HG03108 (cell line): ENCODE data around the gene SORBS2.

ENCODE experiments used
- ATAC-seq: cut with Tn5 transposase; IDR thresholded peaks from one replicate; pipeline ENCODE4 v1.9.1; 2021; ENCODE audit warnings: moderate library complexity; ENCODE audit not compliant: unreplicated experiment

The SORBS2 gene

DNA sequence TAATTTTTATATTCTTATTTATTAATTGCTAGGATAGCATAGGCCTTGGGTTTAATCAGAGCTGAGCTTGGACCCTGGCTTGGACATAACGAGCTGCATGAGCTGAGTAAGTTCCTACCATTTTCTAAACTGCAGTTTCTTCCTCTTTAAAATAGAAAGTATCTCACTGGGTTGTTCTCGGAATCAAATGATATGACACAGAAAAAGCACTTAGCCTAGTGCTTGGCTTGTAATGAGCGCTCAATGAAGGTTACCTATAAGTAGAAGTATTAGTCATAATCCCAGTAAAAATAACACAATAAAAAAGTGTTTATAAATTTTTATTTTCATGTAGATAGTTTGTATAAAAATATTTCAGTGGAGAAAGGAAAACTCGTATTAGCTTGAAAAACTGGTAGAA is 163.4 kb downstream of the SORBS2 start:
- ATAC-seq: no peak

DNA sequence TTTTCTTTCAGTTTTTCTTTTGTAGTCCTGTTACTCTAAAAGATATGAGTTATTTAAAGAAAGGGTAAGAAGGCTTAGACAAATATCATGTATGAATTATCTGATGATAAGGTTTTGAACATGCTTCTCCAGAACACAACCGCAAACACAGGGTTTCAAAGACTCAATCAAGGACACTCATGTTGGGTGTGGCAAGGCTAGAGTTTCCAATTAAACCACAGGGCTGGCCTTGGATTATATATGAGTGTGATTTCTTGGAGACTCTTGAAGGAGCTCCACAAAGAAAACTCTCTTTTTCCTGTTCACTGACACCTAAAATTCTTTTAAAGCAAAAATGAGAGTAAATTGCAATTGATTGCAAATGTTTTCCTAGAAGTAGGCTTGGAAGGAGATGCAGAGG is 166.6 kb downstream of the SORBS2 start:
- no peak for ATAC-seq

DNA sequence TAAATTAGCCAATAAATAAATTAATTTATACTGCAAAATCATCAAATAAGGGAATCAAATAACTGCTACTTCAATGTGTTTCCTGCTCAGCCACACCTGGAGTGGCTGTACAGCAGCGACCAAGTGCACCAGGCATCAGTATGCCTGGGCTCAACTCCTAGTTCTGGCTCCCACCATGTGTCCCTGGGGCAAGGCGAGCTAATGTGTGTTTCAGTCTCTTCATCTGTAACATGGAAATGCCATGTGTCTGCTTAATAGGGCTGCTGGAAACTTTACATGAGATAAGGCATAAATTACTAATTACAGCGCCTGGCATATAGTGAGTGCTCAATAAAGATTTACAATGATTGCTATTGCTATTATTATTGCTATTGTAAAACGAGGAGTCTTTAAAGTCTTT is 167.6 kb downstream of the SORBS2 start:
- no peak for ATAC-seq

- no peak for ATAC-seq
These were observed 169.1 kb downstream of the SORBS2 start for GRCh38 chr4:185642907-185643306.

DNA sequence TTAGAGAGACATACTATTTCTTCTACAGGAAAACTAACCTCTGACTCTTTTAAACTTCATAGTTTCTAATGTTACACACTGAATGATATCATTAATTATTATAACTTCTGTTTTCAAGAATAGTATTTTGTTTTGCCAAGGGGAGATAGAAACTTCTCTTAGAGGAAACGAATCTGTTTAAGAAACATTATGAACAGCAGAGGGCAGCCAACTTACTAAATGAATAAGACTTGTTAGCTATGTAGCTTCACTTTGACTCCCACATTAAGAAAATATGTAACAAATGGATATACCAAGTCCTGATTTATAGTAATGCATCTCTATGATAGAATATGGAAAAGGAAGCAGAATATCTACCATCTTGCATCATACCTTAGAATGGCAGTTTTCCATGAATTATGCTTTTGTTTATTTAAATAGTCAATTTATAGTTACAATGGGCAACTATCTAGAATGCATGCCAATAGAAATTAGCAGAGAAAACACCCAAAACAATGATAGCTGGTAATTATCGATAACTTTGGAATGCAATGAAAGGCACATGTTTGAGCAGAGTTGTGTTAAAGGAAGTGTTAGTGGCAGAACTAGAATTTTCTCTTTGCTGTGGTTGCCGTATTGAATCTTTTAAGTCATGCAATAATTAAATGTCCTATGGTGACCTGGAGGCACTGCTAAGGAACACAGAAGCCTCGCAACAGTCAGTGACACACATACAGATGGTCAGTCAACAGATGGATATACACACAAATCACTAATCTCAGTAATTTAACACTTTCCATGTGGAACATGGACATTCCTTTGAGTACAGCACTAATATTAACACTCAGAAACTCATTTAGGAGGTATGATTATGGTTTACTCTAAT is 171.0 kb downstream of the SORBS2 start:
- ATAC-seq: no peak

DNA sequence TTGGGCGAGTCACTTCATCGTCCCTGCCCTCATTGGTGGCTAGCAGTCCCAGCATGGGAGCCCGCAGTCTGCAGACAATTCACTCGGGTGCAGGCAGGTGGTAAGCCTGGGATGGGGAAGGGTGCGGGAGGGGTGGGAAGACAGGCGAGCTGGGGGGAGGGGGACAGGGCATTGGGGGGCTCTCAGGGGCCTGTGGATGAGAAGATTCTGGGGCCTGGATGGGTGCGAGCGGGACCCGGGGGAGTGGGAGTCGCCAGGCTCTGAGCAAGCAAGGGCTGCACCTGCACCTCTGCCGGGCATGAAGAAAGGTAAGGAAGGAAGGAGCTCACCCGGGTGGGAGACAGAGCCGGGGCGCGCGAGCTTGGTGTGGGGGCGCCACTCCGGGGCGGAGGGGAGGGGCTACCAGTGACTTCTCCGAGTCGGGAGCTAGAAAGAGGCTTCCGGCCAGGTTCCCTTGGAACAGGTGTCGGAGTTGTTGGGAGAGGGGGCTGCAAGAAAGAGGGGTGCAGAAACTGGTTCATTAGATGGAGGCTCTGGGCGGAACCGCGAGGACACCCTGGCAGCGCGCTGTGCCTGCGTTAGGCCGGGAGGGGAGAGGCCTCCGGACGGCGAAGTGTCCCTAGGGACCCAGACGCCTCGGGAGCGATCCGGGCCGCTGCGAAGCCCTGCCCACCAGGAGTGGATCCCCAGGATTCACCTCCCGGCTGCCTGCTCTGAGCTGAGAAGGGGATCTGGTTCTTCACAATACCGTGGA is 173.3 kb downstream of the SORBS2 start:
- no peak for ATAC-seq

DNA sequence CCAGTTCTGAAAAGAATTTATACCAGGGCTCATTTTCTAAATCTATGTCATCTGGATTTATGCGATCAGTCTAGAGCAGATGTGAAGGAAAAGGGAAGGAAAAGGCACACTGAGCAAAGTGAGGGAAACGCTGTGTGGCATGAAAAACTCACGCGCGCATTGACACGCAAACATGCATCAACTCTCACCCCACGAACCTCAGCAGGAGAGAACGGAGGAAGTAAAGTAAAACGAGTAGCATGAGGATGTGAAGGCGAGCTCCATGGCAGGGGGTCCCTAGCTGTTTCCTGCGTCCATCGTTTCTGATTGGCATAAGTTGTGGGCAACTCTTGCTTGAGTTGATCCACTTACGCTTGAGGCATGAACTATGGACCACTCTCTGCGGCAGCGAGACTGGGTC is 173.9 kb downstream of the SORBS2 start:
- ATAC-seq: no peak

- ATAC-seq: no peak
These were observed 174.7 kb downstream of the SORBS2 start for GRCh38 chr4:185637163-185637875.

DNA sequence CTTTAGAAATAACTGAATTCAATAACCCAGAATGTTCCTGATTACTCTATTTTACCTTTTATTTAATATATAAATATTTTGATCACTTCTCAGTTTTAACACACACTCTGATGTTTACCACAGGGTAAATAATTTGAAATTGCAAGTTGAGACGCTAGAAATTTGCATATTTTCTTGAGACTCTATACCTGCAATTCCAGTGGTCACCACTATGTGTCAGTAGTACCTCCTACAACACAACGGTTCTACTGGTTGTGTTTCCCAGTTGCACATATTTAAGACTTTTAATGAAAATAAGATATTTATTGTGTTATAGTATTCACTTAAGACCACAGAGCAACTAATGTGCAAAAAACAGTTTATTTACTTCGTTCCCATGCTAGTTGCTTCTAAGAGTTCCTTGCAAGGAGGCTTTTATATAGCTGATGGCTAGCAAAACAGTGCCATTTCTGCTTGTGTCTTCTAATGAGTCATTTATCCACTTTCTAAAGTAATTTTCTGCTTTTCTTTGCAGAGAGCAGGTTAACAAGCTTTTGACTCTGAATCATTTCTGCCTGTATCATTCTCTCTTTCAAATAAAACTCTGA is 177.8 kb downstream of the SORBS2 start:
- no peak for ATAC-seq

GRCh38 chr4:185626798-185627197 is 185.2 kb downstream of the SORBS2 start:
- ATAC-seq: no peak

- ATAC-seq: no peak
These were observed 186.5 kb downstream of the SORBS2 start for GRCh38 chr4:185625503-185625902.

DNA sequence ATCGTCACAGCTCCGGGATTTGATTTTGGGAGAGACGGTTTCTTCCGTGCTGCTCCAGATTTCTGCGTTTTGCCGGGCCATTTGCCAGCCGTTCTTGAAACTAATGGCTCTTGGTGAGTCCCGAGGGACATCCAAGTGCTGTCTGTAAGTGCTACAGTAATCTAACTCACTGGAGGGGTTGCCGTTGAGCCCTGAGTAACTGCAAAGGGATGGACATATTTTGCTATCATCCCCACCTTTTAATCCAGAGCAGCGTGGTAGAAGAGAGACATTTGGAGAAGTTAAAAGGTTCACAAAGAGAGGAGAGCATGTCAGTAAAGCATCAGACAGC is 187.8 kb downstream of the SORBS2 start:
- no peak for ATAC-seq

- no peak for ATAC-seq
These were observed 188.3 kb downstream of the SORBS2 start for GRCh38 chr4:185623444-185624258.

- ATAC-seq: no peak
These were observed 203.8 kb downstream of the SORBS2 start for GRCh38 chr4:185608185-185608584.

- no peak for ATAC-seq
These were observed 209.6 kb downstream of the SORBS2 start for GRCh38 chr4:185602397-185602796.

DNA sequence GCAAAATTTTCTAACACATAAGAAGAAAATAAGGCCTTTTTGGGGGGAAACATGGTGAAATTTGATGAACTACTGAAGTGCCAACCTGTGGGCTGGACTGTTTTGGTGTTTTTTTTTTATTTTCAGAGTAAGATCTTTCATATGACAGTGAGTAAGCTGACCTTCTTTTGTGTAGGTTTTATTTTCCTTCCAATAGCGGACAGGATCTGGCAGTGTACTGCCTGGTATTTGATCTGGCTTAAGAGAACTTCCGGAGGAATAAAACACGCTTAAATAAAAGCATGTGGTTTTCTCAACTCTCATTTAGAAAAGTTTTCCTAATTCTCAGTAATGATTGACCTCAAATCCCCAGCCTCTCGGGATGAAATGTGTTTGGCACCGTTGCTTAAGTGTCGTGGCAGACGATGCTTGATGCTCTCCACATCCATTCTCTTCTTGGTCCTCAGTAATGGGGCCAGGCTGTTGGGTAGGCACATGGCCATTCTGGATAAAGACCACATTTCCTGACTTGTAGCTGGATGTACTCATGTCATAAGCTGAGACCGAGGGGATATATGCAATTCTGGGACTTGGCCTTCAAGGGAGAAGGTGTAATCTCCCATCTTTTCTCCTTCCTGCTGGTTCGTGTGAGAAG is 211.1 kb downstream of the SORBS2 start:
- no peak for ATAC-seq

DNA sequence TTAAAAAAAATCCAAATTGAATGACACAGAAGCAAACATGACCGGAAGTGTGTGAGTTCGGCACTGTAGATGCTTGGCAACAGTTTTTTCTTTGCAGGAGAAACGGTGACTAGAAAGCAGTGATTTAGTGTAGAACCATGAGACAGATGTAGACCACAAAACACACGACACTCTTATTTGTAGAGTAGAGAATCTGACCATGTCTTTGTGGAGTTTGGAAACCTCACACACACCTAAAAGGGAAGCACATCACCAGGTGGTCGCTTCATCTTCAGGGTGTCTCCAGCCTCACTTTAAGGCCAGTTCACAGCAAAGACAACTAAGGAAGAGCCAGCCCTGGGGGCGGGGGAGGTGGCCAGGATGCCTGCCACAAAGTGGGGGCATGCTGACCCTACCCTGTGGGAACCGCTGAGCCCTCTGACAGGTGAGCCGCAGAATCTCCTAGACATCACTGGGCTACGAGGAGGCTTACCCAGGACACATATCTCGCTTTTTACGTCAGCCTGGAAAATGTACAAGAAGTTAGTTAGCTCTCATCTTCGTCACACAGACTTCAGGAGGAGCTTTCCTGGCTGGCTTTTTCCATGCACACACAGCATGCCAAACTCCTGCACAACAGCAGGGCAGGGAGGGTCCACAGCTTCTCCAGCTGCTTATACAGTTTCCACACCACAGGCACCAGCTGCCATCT is 212.3 kb downstream of the SORBS2 start:
- no peak for ATAC-seq

DNA sequence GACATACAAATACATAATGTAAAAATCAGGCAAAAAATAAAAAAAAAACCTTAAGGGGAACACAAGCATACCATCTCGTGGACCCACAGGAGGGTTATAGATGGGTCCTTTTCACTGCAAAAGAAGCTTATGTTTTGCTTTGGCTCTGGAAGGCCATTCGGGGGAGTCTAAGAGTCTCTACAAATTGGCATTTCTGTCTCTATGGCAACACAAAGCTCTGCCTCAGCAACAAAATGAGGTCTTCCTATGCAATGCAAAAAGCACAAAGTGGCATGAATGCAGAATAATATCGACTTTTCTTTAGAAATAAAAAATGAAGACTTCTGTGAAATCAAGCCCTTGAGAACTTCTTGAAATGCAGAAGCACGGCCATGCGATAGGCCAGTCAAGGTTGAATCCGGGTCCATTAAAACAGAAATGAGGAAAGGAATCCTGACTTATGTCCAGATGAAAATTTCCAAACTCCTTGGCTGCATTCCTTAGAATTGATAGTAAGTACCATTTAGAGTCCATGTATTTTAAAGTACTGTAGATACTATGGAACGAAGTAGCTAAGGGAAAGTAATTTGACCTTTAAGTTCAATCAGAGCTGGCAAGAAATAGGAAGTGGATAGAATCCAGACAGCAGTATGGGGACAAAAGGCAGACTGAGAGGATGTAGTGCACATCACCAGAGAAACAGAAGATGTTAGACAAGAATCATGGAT is 213.0 kb downstream of the SORBS2 start:
- ATAC-seq: no peak
